ENCODE data around the gene MAPT.

- TF ChIP-seq REST (IDR thresholded peaks at IDR 0.05; ENCODE audit: low read depth) (no peak), POLR2AphosphoS5 (IDR thresholded peaks at IDR 0.05; ENCODE audit: low read depth, low read length) (no peak), ZNF274 (IDR thresholded peaks at IDR 0.05; ENCODE audit: low read depth, low read length) (no peak), CTCF (IDR thresholded peaks at IDR 0.05 in 2 of 3, conservative IDR thresholded peaks at IDR 0.05 in 1 of 3; ENCODE audit: borderline replicate concordance in 1 of 3, insufficient read depth in 1 of 3, low read depth in 2 of 3, low read length in 2 of 3) (no peak), POLR2A (IDR thresholded peaks at IDR 0.05; ENCODE audit: borderline replicate concordance, extremely low read depth, insufficient read depth, insufficient read length) (no peak), RAD21 (IDR thresholded peaks at IDR 0.05; ENCODE audit: low read depth) (no peak), TCF7L2 (IDR thresholded peaks at IDR 0.05; ENCODE audit: borderline replicate concordance, extremely low read depth, insufficient read depth, insufficient read length) (no peak), YY1 (IDR thresholded peaks at IDR 0.05; ENCODE audit: extremely low read depth, insufficient replicate concordance, low read depth, low read length) (no peak), SP1 (IDR thresholded peaks at IDR 0.05; ENCODE audit: low read depth) (no peak), SRF (IDR thresholded peaks at IDR 0.05; ENCODE audit: low read depth) (no peak), EZH2 (IDR thresholded peaks at IDR 0.05) (no peak), CEBPB (IDR thresholded peaks at IDR 0.05; ENCODE audit: low read depth) (no peak)
Observed at GRCh38 chr17:45993962-45994627, 99.7 kb downstream of the MAPT start.

All from HCT116 (cell line).